ENCODE measurements around the gene ATP6V0A4.

DNA sequence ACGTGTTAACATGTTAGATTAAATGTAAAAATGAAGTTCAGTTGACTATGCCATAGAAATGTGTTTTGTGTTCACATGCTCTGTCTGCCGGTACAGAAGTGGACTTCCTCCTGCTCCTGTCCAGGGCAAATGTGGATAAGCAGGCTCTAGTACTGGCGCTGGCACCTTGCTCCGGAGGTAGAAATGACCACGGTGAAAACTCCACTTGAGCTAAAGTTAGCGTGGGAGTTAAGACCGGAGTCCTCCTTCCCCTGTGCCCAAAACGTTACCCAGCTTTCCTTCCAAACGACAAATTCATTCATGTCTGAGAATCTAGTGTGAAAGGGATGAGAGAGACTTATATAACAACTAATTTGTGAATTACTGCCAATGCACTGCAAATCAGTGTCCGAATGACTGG is 35.0 kb upstream of the ATP6V0A4 start:
- TF ChIP-seq, protein P1, sequence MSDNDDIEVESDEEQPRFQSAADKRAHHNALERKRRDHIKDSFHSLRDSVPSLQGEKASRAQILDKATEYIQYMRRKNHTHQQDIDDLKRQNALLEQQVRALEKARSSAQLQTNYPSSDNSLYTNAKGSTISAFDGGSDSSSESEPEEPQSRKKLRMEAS (IDR thresholded peaks at IDR 0.05): no peak
- TF ChIP-seq POLR2A (IDR thresholded peaks at IDR 0.05; ENCODE audit: borderline replicate concordance, extremely low read depth, insufficient read depth, insufficient read length) (no peak), YY1 (IDR thresholded peaks at IDR 0.05; ENCODE audit: extremely low read depth, insufficient replicate concordance, low read depth, low read length) (no peak), ZFX (IDR thresholded peaks at IDR 0.05) (no peak), TCF7L2 (IDR thresholded peaks at IDR 0.05; ENCODE audit: borderline replicate concordance, extremely low read depth, insufficient read depth, insufficient read length) (no peak), POLR2AphosphoS5 (IDR thresholded peaks at IDR 0.05; ENCODE audit: low read depth, low read length) (no peak), SIN3A (IDR thresholded peaks at IDR 0.05; ENCODE audit: low read depth) (no peak), RAD21 (IDR thresholded peaks at IDR 0.05; ENCODE audit: low read depth) (no peak)
- TF ChIP-seq, protein P2, sequence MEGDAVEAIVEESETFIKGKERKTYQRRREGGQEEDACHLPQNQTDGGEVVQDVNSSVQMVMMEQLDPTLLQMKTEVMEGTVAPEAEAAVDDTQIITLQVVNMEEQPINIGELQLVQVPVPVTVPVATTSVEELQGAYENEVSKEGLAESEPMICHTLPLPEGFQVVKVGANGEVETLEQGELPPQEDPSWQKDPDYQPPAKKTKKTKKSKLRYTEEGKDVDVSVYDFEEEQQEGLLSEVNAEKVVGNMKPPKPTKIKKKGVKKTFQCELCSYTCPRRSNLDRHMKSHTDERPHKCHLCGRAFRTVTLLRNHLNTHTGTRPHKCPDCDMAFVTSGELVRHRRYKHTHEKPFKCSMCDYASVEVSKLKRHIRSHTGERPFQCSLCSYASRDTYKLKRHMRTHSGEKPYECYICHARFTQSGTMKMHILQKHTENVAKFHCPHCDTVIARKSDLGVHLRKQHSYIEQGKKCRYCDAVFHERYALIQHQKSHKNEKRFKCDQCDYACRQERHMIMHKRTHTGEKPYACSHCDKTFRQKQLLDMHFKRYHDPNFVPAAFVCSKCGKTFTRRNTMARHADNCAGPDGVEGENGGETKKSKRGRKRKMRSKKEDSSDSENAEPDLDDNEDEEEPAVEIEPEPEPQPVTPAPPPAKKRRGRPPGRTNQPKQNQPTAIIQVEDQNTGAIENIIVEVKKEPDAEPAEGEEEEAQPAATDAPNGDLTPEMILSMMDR (IDR thresholded peaks at IDR 0.05 in 2 of 3, conservative IDR thresholded peaks at IDR 0.05 in 1 of 3; ENCODE audit: borderline replicate concordance in 1 of 3, insufficient read depth in 1 of 3, low read depth in 2 of 3, low read length in 2 of 3): no peak
